ENCODE results near the gene UHRF2.

- TF ChIP-seq GATA3 (IDR thresholded peaks at IDR 0.05; ENCODE audit: low read depth, low read length), result no peak
- no peak for TF ChIP-seq GATA2 (IDR thresholded peaks at IDR 0.05; ENCODE audit: low read depth, low read length)
These were observed 140.9 kb downstream of the UHRF2 start for GRCh38 chr9:6553866-6554265.
